Endometrial microvascular endothelial cells (primary cell): ENCODE data around the gene ZNF791. TPM values are rescaled to one million over a fixed set of nuclear protein-coding genes. Genes with fewer than 3 reads are reported as not detected.
"Not testable (repeated sequence)": the region's sequence is repeated elsewhere in the genome, so short reads cannot be mapped to it uniquely, and the experiment has no call there.

Source experiments
- in situ Hi-C: cut with HindIII; loops from 2 replicates; pipeline ENCODE4 v1.10.0; 2017; ENCODE audit warnings: low sequenced_read_pairs, low pct_unique_long_range_greater_than_20kb; ENCODE audit errors: inconsistent ontology term
- total RNA-seq: library from RNA; depleted of rRNA; stranded (reverse); fragments of >200 nt; gene quantifications from one replicate; pipeline ENCODE4 v1.2.3, GENCODE V29; 2015; ENCODE audit errors: inconsistent ontology term

ZNF791 gene
- total RNA-seq, 1 donor from 2014 or later = 10.0 TPM

DNA sequence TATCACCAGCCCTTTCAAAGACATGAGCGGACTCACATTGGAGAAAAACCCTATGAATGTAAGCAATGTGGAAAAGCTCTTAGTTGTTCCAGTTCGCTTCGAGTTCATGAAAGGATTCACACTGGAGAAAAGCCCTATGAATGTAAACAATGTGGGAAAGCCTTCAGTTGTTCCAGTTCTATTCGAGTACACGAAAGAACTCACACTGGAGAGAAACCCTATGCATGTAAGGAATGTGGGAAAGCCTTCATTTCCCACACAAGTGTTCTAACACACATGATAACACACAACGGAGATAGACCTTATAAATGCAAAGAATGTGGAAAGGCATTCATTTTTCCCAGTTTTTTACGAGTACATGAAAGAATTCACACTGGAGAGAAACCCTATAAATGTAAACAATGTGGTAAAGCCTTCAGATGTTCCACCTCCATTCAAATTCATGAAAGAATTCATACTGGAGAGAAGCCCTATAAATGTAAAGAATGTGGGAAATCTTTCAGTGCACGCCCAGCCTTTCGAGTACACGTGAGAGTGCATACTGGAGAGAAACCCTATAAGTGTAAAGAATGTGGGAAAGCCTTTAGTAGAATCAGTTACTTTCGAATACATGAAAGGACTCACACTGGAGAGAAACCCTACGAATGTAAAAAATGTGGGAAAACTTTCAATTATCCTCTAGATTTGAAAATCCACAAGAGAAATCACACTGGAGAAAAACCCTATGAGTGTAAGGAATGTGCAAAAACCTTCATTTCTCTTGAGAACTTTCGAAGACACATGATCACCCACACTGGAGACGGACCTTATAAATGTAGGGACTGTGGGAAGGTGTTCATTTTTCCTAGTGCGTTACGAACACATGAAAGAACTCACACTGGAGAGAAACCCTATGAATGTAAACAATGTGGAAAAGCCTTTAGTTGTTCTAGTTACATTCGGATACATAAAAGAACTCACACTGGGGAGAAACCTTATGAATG, 17.6 kb downstream of the ZNF791 start:
- in situ Hi-C loops = no loop called here

DNA sequence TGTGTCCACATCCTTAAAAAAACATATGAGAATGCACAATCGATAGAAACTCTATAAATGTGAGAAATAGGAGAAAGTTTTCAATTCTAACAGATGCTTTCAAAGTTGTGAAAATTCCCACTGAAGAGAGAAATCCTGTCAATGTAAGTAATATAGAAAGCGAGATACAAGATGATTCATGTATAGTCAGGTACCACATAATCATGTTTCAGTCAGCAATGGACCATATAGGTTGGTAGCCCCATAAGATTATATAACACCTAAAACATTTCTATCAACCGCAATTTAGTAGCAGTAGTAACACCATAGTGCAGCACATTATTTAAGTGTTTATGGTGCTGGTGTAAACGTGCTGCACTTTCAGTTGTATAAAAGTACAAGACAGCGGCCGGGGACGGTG, 18.5 kb downstream of the ZNF791 start:
- in situ Hi-C loops = no loop called here

DNA sequence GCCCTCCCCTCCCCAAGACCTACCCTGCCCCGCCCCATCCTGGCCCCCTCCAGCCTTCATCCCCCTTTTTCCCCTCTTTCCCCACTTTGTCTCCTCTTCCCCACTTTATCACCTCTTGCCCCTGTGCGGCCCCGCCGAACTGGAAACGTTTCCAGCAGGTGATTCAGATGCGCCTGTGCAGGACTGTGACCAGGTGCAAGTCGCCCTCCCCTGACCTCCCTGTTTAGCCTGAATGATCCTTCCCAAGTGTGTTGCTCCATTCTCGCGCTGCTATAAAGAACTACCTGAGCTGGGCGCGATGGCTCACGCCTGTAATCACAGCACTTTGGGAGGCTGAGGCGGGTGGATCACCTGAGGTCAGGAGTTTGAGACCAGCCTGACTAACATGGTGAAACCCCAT, 25.9 kb downstream of the ZNF791 start:
- in situ Hi-C loops = no loop called here

- in situ Hi-C loops = no loop called here
Measured at GRCh38 chr19:12638611-12639182, 28.0 kb downstream of the ZNF791 start.

- in situ Hi-C loops = no loop called here
Measured at GRCh38 chr19:12639901-12640613, 29.3 kb downstream of the ZNF791 start.

DNA sequence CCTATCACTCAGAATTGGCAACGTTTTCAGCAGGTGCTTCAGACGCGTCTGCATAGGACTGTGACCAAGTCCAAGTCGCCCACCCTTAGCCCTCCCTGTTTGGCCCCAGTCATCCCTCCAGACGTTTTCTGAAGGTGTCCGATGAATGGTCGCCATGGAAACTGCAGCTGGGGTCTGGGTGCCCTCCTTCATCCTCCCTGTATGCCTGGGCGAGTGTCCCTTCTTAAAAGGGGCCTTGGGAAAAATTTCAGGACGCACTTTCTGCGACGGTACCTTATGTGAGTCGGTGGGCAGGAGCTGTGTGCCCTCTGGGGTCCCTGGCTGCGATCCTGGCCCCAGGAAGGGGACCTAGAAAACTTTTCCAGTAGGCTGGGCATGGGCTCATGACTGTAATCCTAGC, 30.7 kb downstream of the ZNF791 start:
- in situ Hi-C loops = no loop called here

DNA sequence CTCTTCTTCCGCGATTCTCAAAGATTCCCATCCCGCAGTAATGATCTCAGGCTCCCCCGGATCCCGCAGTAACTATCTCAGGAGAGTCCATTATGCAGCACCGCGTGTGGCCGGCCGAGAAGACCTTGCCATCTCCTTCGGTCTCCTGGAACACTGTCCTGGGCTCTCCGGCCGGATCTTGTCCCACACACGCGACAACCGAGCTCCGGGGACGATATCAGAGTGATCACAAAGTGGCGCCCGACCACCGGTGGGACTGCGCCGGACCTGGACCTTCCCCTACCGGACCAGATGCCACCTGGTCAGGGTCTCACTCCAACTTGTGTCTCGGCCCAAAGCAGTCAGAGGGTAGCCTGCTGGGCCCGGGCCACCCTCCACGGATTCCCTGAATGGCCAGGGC, 31.8 kb downstream of the ZNF791 start:
- in situ Hi-C loops = no loop called here

DNA sequence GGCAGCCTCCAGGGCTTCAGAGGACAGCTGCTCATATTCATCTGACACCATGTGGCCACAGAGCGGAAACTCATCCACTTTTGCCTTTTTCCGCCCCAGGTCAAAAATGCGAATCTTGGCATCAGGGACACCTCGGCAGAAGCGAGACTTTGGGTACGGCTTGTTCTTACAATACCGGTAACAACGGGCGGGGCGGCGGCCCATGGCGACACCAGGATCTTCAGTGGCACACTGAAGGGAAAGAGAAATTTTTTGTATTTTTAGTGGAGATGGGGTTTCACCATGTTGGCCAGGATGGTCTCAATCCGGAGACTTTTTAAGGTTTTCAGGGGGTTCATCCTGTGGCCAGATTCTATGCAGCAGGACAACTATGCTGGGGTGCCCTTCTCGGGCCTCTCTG, 33.0 kb downstream of the ZNF791 start:
- in situ Hi-C loops = not testable (repeated sequence)

DNA sequence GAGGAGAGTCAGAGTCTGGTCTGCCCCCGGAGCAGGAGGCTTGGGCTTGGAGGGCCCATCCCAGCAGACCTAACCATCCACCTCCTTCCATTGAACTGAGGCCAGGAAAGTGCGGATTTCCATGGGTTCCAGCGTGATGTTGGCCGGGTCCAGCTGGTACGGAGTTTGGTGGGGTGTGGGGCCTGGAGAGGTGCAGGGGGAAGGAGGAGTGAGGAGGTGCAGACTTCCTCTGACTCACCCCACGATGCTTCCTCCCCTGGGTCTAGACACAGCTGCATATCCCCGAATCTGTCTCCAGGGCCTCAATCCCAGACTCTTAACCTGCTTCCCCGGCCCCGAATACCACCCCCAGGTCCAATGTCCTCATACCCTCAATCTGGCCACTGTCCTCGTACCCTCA, 35.8 kb downstream of the ZNF791 start:
- in situ Hi-C loops = no loop called here

DNA sequence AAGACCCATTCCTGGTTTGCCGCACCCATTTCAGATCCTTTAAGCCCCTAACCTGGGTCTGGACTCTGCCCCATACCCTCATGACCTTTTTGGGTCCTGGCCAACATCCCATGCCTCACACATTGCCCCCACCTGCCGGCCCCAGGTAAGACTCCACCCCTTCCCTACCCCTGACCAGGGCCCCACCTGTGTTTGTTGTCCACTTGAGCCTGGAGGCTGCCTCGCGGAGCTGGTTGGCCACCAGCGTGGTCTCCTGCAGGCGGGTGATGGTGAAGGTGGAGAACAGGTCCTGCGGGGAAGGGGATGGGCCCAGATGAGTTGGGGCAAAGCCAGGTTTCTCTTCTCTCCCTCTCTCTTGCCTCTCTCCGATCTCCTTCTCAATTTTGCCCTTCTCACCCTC, 36.3 kb downstream of the ZNF791 start:
- in situ Hi-C loops = no loop called here

- in situ Hi-C loops = no loop called here
Measured at GRCh38 chr19:12647490-12648071, 36.9 kb downstream of the ZNF791 start.

- in situ Hi-C loops = no loop called here
Measured at GRCh38 chr19:12648088-12648487, 37.4 kb downstream of the ZNF791 start.

GRCh38 chr19:12649941-12650340, 39.2 kb downstream of the ZNF791 start:
- in situ Hi-C loops = no loop called here

- in situ Hi-C loops = no loop called here
Measured at GRCh38 chr19:12652219-12652618, 41.5 kb downstream of the ZNF791 start.

DNA sequence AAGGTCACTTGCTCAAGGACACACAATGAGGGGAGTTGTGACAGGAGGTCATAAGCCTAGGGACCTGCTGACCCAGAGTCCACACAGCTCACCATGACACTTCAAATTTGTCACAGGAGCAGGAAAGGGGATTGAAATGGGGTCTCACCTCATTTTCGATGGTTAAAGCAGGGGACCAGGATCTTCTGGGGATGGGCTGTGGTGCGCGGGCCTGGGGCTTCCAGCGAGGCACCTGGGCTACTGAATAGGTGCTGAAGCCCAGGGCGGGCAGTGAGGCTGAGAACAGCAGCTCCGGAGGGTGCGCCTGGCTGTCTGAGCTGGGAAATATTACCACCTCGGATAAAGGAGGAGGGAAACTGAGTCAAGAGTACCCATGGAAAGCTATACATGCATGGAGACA, 44.8 kb downstream of the ZNF791 start:
- in situ Hi-C loops = no loop called here

GRCh38 chr19:12656899-12657571, 46.3 kb downstream of the ZNF791 start:
- in situ Hi-C loops = no loop called here

- in situ Hi-C loops = no loop called here
Measured at GRCh38 chr19:12657966-12658365, 47.2 kb downstream of the ZNF791 start.

- in situ Hi-C loops = no loop called here
Measured at GRCh38 chr19:12660980-12661379, 50.3 kb downstream of the ZNF791 start.
